Suprapubic skin (tissue), 4 donors: ENCODE data around the gene LCMT1. TPM values are rescaled to one million over a fixed set of nuclear protein-coding genes. Genes with fewer than 3 reads are reported as not detected.

Experiments
- DNase-seq, 2 donors: peaks; one replicate each; pipeline ENCODE4 v3.0.0-alpha.2; 2019; ENCODE audit warnings: low spot score in 2 of 2
- H3K27ac ChIP-seq: fragments of 200-600 bp; sonication (generic); one replicate; pipeline ENCODE4 v1.5.1; 2019
- H3K27me3 ChIP-seq: fragments of 200-600 bp; sonication (generic); one replicate; pipeline ENCODE4 v1.5.1; 2019
- H3K36me3 ChIP-seq: fragments of 200-600 bp; sonication (generic); one replicate; pipeline ENCODE4 v1.5.1; 2019
- H3K4me1 ChIP-seq: fragments of 200-600 bp; sonication (generic); one replicate; pipeline ENCODE4 v1.5.1; 2019
- H3K4me3 ChIP-seq: fragments of 200-600 bp; sonication (generic); one replicate; pipeline ENCODE4 v1.5.1; 2019; ENCODE audit warnings: mild to moderate bottlenecking
- H3K9me3 ChIP-seq: fragments of 200-600 bp; sonication (generic); one replicate; pipeline ENCODE4 v1.5.1; 2019
- EP300 ChIP-seq: sonication (generic); formaldehyde crosslinking; IDR thresholded peaks from one replicate; pipeline ENCODE4 v1.6.1; 2017; ENCODE audit warnings: antibody characterized with exemption
- POLR2A ChIP-seq, 2 donors: fragments of 450-650 bp; IDR thresholded peaks; one replicate each; pipeline ENCODE4 v1.6.1; 2017; ENCODE audit warnings: antibody characterized with exemption in 2 of 2, mild to moderate bottlenecking in 2 of 2, moderate library complexity in 2 of 2
- POLR2AphosphoS5 ChIP-seq, 3 donors: sonication (generic); formaldehyde crosslinking; IDR thresholded peaks; one replicate each; pipeline ENCODE4 v1.6.1; 2017; ENCODE audit warnings: antibody characterized with exemption in 3 of 3
- WGBS: methylation state at CpG from one replicate; pipeline ENCODE4 v1.1.5; 2018; 5-methylcytosine and 5-hydroxymethylcytosine counted together
- total RNA-seq, 4 donors: library from RNA; depleted of rRNA; stranded (reverse); fragments of >200 nt; gene quantifications; one replicate each; pipeline ENCODE4 v1.1.0, GENCODE V29; 2016
- TF ChIP-seq, protein P1 (sequence below), 2 donors: fragments of 200-600 bp in 1 of 2; fragments of 450-650 bp in 1 of 2; sonication (generic) in 1 of 2; IDR thresholded peaks; one replicate each; pipeline ENCODE4 v1.5.1; 2016 to 2019; ENCODE audit warnings: antibody characterized with exemption in 2 of 2, mild to moderate bottlenecking in 1 of 2, moderate library complexity in 1 of 2

Gene LCMT1
- total RNA-seq, 4 donors from 2014 or later, result 41.2 to 54.3 (median 42.8) TPM

- TF ChIP-seq POLR2AphosphoS5 (IDR thresholded peaks at IDR 0.05), result no peak
- TF ChIP-seq POLR2A (IDR thresholded peaks at IDR 0.05), result no peak
- TF ChIP-seq, protein P1, sequence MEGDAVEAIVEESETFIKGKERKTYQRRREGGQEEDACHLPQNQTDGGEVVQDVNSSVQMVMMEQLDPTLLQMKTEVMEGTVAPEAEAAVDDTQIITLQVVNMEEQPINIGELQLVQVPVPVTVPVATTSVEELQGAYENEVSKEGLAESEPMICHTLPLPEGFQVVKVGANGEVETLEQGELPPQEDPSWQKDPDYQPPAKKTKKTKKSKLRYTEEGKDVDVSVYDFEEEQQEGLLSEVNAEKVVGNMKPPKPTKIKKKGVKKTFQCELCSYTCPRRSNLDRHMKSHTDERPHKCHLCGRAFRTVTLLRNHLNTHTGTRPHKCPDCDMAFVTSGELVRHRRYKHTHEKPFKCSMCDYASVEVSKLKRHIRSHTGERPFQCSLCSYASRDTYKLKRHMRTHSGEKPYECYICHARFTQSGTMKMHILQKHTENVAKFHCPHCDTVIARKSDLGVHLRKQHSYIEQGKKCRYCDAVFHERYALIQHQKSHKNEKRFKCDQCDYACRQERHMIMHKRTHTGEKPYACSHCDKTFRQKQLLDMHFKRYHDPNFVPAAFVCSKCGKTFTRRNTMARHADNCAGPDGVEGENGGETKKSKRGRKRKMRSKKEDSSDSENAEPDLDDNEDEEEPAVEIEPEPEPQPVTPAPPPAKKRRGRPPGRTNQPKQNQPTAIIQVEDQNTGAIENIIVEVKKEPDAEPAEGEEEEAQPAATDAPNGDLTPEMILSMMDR (IDR thresholded peaks at IDR 0.05), result no peak
- no peak for TF ChIP-seq EP300
- no peaks in the 10 kb centered on the region for H3K4me1 ChIP-seq
- no peaks in the 10 kb centered on the region for H3K27me3 ChIP-seq
- H3K27ac ChIP-seq, result no peak overlapping the region
- H3K36me3 ChIP-seq, result peaks cover 70% of the 10 kb centered on the region
- WGBS, result 81% methylated on average over 4 of the region's 4 CpGs
- no peak overlapping the region for H3K4me3 ChIP-seq
- H3K9me3 ChIP-seq, result no peaks in the 10 kb centered on the region
- no peak for DNase-seq
Measured at GRCh38 chr16:25134166-25134700, 22.7 kb downstream of the LCMT1 start.

- TF ChIP-seq EP300 (no peak), POLR2AphosphoS5 (IDR thresholded peaks at IDR 0.05) (no peak), POLR2A (IDR thresholded peaks at IDR 0.05) (no peak)
- TF ChIP-seq, protein P1 (IDR thresholded peaks at IDR 0.05), result no peak
- Histone ChIP-seq H3K27ac (no peak overlapping the region), H3K4me3 (no peak overlapping the region), H3K9me3 (no peaks in the 10 kb centered on the region), H3K36me3 (peaks cover 69% of the 10 kb centered on the region), H3K4me1 (no peaks in the 10 kb centered on the region), H3K27me3 (no peaks in the 10 kb centered on the region)
- no peak for DNase-seq
- 100% methylated on average over 4 of the region's 4 CpGs for WGBS
Measured at GRCh38 chr16:25135254-25135878, 23.8 kb downstream of the LCMT1 start.

DNA sequence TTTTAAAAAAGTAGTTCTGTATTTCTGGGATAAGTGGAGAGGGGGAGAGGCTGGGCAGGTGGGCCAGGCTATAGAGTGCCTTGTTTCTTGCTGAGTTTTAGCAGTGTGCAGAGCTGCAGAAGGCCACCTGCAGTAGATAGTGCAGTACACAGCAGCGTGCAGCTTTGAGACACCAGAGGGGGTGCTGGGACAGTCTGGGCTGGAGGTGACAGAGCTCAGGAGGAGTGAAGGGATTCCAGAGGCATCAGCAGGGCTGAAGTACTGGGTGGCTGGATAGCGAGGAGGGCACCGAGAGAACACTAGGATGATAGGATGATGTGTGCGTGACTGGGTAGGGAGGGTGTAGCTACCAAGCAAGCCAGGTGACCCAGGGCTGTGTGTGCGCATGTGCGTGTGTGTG, 26.6 kb downstream of the LCMT1 start:
- no peak overlapping the region for H3K27ac ChIP-seq
- peaks cover 86% of the 10 kb centered on the region for H3K36me3 ChIP-seq

GRCh38 chr16:25140459-25140858, 28.9 kb downstream of the LCMT1 start:
- no peak overlapping the region for H3K27ac ChIP-seq
- H3K9me3 ChIP-seq, result no peaks in the 10 kb centered on the region
- 81% methylated on average over 6 of the region's 6 CpGs for WGBS
- H3K36me3 ChIP-seq, result peaks cover 94% of the 10 kb centered on the region
- TF ChIP-seq POLR2AphosphoS5 (IDR thresholded peaks at IDR 0.05) (no peak), EP300 (no peak), POLR2A (IDR thresholded peaks at IDR 0.05) (no peak)
- TF ChIP-seq, protein P1 (IDR thresholded peaks at IDR 0.05), result no peak
- H3K27me3 ChIP-seq, result no peaks in the 10 kb centered on the region
- no peak overlapping the region for H3K4me3 ChIP-seq
- DNase-seq, result no peak
- no peaks in the 10 kb centered on the region for H3K4me1 ChIP-seq

More for the DNA sequence above, 26.6 kb downstream of the LCMT1 start:
- TF ChIP-seq POLR2A (IDR thresholded peaks at IDR 0.05), result no peak
- TF ChIP-seq, protein P1 (IDR thresholded peaks at IDR 0.05), result no peak
- no peak for TF ChIP-seq POLR2AphosphoS5 (IDR thresholded peaks at IDR 0.05)
- no peak for TF ChIP-seq EP300
- Histone ChIP-seq H3K27me3 (no peaks in the 10 kb centered on the region), H3K9me3 (no peaks in the 10 kb centered on the region), H3K4me1 (no peaks in the 10 kb centered on the region), H3K4me3 (no peak overlapping the region)
- DNase-seq, result no peak
- 95% methylated on average over 6 of the region's 6 CpGs for WGBS

DNA sequence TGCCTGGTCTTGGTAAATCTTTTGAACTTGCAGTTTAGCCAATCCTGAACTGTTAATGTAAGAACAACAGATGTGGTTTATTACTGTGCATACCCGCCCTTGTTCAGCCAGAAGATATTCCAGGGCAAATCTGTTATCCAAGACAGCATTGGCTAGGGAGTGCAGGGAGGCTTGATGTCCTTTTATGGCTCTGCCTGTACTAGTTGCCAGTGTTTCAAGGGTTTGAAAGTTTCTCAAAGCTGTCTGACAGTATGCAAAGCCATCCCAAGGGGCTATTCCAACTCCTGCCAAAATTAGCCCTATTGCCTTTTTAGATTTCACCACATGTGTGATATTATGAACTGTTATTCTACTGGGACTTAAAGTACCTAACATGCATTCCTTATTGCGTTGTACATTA, 30.1 kb downstream of the LCMT1 start:
- H3K27me3 ChIP-seq, result no peaks in the 10 kb centered on the region
- TF ChIP-seq POLR2A (IDR thresholded peaks at IDR 0.05) (no peak), POLR2AphosphoS5 (IDR thresholded peaks at IDR 0.05) (no peak), EP300 (no peak)
- TF ChIP-seq, protein P1 (IDR thresholded peaks at IDR 0.05), result no peak
- DNase-seq, result no peak
- no peak overlapping the region for H3K4me3 ChIP-seq
- H3K36me3 ChIP-seq, result peaks cover 91% of the 10 kb centered on the region
- no peaks in the 10 kb centered on the region for H3K9me3 ChIP-seq
- 62% methylated on average over 2 of the region's 2 CpGs for WGBS
- H3K27ac ChIP-seq, result no peak overlapping the region
- no peaks in the 10 kb centered on the region for H3K4me1 ChIP-seq
